LNCaP clone FGC (cell line): ENCODE results near the gene DSCAM.

Experiments
- DNase-seq: peaks from one replicate; pipeline ENCODE4 v3.0.0-alpha.2; 2011; ENCODE audit warnings: low read depth
- H3K4me3 ChIP-seq: 2 replicates; pipeline ENCODE4 v1.5.1; 2011; ENCODE audit warnings: mild to moderate bottlenecking, low read depth, low read length, control low read depth
- CTCF ChIP-seq: IDR thresholded peaks from 2 replicates; pipeline ENCODE4 v1.5.1; 2012; ENCODE audit warnings: mild to moderate bottlenecking; ENCODE audit not compliant: control insufficient read depth, insufficient read depth; ENCODE audit errors: extremely low read depth

The DSCAM gene

GRCh38 chr21:40639616-40640194 is 207.3 kb downstream of the DSCAM start:
- no peak for DNase-seq
- H3K4me3 ChIP-seq: no peak overlapping the region
- TF ChIP-seq CTCF: no peak

- H3K4me3 ChIP-seq: no peak overlapping the region
- TF ChIP-seq CTCF: no peak
- no peak for DNase-seq
Measured at GRCh38 chr21:40638466-40639251, 208.3 kb downstream of the DSCAM start.

- H3K4me3 ChIP-seq: no peak overlapping the region
- TF ChIP-seq CTCF: no peak
- DNase-seq: no peak
Measured at GRCh38 chr21:40636026-40636425, 210.9 kb downstream of the DSCAM start.

GRCh38 chr21:40635391-40635790 is 211.6 kb downstream of the DSCAM start:
- no peak for TF ChIP-seq CTCF
- no peak for DNase-seq
- H3K4me3 ChIP-seq: no peak overlapping the region

- no peak for DNase-seq
- no peak for TF ChIP-seq CTCF
- H3K4me3 ChIP-seq: no peak overlapping the region
Measured at GRCh38 chr21:40634141-40634540, 212.8 kb downstream of the DSCAM start.

- no peak overlapping the region for H3K4me3 ChIP-seq
- no peak for DNase-seq
- no peak for TF ChIP-seq CTCF
Measured at GRCh38 chr21:40633048-40633447, 213.9 kb downstream of the DSCAM start.
